Measurements from ENCODE around the gene TMEM253. TPM values are rescaled to one million over a fixed set of nuclear protein-coding genes. Genes with fewer than 3 reads are reported as not detected.

TMEM253 gene
- total RNA-seq, 2 experiments from 2014 or later: not detected

GRCh38 chr14:21107283-21107800 is 6.5 kb downstream of the TMEM253 start:
- H3K9me3 Mint-ChIP-seq: no peaks in the 10 kb centered on the region
- no peaks in the 10 kb centered on the region for H3K27me3 ChIP-seq (ENCODE audit: control insufficient read depth in 1 of 2, insufficient read depth in 2 of 2, low read length in 2 of 2)
- no peak overlapping the region for H3K27ac Mint-ChIP-seq
- no peaks in the 10 kb centered on the region for H3K27me3 Mint-ChIP-seq
- ChIA-PET CTCF (interaction anchor here (2.1 to 6.8 kb wide), 3 partner anchors 13 to 92 kb away, joined by 5 to 116 read pairs (median 94); no protein-coding TSS in a partner anchor), POLR2A (no interaction called here)
- DNase-seq (no peak), ATAC-seq (ENCODE audit: poor library complexity) (no peak)
- no peak overlapping the region for H3K27ac ChIP-seq (ENCODE audit: low read depth in 1 of 2, low read length in 2 of 2)
- H3K4me3 Mint-ChIP-seq: no peak overlapping the region
- no peaks in the 10 kb centered on the region for H3K9me3 ChIP-seq (ENCODE audit: control insufficient read depth in 1 of 2, insufficient read depth in 1 of 2, low read length in 2 of 2)
- H3K4me1 Mint-ChIP-seq (ENCODE audit: low read depth): peaks cover 27% of the 10 kb centered on the region
- TF ChIP-seq, protein P1, sequence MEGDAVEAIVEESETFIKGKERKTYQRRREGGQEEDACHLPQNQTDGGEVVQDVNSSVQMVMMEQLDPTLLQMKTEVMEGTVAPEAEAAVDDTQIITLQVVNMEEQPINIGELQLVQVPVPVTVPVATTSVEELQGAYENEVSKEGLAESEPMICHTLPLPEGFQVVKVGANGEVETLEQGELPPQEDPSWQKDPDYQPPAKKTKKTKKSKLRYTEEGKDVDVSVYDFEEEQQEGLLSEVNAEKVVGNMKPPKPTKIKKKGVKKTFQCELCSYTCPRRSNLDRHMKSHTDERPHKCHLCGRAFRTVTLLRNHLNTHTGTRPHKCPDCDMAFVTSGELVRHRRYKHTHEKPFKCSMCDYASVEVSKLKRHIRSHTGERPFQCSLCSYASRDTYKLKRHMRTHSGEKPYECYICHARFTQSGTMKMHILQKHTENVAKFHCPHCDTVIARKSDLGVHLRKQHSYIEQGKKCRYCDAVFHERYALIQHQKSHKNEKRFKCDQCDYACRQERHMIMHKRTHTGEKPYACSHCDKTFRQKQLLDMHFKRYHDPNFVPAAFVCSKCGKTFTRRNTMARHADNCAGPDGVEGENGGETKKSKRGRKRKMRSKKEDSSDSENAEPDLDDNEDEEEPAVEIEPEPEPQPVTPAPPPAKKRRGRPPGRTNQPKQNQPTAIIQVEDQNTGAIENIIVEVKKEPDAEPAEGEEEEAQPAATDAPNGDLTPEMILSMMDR (IDR thresholded peaks at IDR 0.05): no peak
- no peak overlapping the region for H3K4me3 ChIP-seq (ENCODE audit: low read length)
- intact Hi-C loops (cut with DNase I, micrococcal nuclease): loop anchor here (10.0 kb wide), 2 partner anchors 253 to 413 kb away; no protein-coding TSS in a partner anchor
- H3K4me1 ChIP-seq (ENCODE audit: insufficient read depth, low read length): peaks cover 18% of the 10 kb centered on the region
- no peaks in the 10 kb centered on the region for H3K36me3 ChIP-seq (ENCODE audit: insufficient read depth, low read length)
- no peaks in the 10 kb centered on the region for H3K36me3 Mint-ChIP-seq (ENCODE audit: low read depth)

GRCh38 chr14:21108791-21109190 is 7.9 kb downstream of the TMEM253 start:
- Histone ChIP-seq H3K9me3 (ENCODE audit: control insufficient read depth in 1 of 2, insufficient read depth in 1 of 2, low read length in 2 of 2) (no peaks in the 10 kb centered on the region), H3K27me3 (ENCODE audit: control insufficient read depth in 1 of 2, insufficient read depth in 2 of 2, low read length in 2 of 2) (no peaks in the 10 kb centered on the region), H3K36me3 (ENCODE audit: insufficient read depth, low read length) (no peaks in the 10 kb centered on the region), H3K4me3 (ENCODE audit: low read length) (no peak overlapping the region), H3K4me1 (ENCODE audit: insufficient read depth, low read length) (peaks cover 12% of the 10 kb centered on the region), H3K27ac (ENCODE audit: low read depth in 1 of 2, low read length in 2 of 2) (no peak overlapping the region)
- Mint-ChIP-seq H3K4me3 (no peak overlapping the region), H3K27ac (no peak overlapping the region), H3K9me3 (no peaks in the 10 kb centered on the region), H3K36me3 (ENCODE audit: low read depth) (no peaks in the 10 kb centered on the region), H3K4me1 (ENCODE audit: low read depth) (peaks cover 17% of the 10 kb centered on the region), H3K27me3 (no peaks in the 10 kb centered on the region)
- ATAC-seq (ENCODE audit: poor library complexity) (no peak), DNase-seq (no peak)
- TF ChIP-seq, protein P1 (IDR thresholded peaks at IDR 0.05): no peak
- CTCF ChIA-PET: interaction anchor here (6.8 kb wide), 1 partner anchor 14 kb away, joined by 116 read pairs; no protein-coding TSS in a partner anchor
- POLR2A ChIA-PET: no interaction called here
- intact Hi-C loops (cut with DNase I, micrococcal nuclease): loop anchor here (1.0 to 10.0 kb wide), 3 partner anchors 94 to 414 kb away; no protein-coding TSS in a partner anchor

GRCh38 chr14:21109377-21110138 is 8.7 kb downstream of the TMEM253 start:
- H3K27me3 ChIP-seq (ENCODE audit: control insufficient read depth in 1 of 2, insufficient read depth in 2 of 2, low read length in 2 of 2): no peaks in the 10 kb centered on the region
- H3K27ac Mint-ChIP-seq: no peak overlapping the region
- POLR2A ChIA-PET: no interaction called here
- CTCF ChIA-PET: interaction anchor here (1.0 to 6.8 kb wide), 3 partner anchors 15 to 22 kb away, joined by 3 to 116 read pairs (median 6); no protein-coding TSS in a partner anchor
- no peaks in the 10 kb centered on the region for H3K9me3 ChIP-seq (ENCODE audit: control insufficient read depth in 1 of 2, insufficient read depth in 1 of 2, low read length in 2 of 2)
- intact Hi-C loops (cut with DNase I, micrococcal nuclease): loop anchor here (10.0 kb wide), 2 partner anchors 255 to 415 kb away; no protein-coding TSS in a partner anchor
- no peaks in the 10 kb centered on the region for H3K27me3 Mint-ChIP-seq
- H3K4me3 ChIP-seq (ENCODE audit: low read length): no peak overlapping the region
- peaks cover 6% of the 10 kb centered on the region for H3K4me1 ChIP-seq (ENCODE audit: insufficient read depth, low read length)
- H3K9me3 Mint-ChIP-seq: no peaks in the 10 kb centered on the region
- TF ChIP-seq, protein P1 (IDR thresholded peaks at IDR 0.05): no peak
- H3K27ac ChIP-seq (ENCODE audit: low read depth in 1 of 2, low read length in 2 of 2): no peak overlapping the region
- no peak overlapping the region for H3K4me3 Mint-ChIP-seq
- H3K36me3 ChIP-seq (ENCODE audit: insufficient read depth, low read length): no peaks in the 10 kb centered on the region
- H3K36me3 Mint-ChIP-seq (ENCODE audit: low read depth): no peaks in the 10 kb centered on the region
- DNase-seq: peak in 1 of 14 experiments; percentile 15
- ATAC-seq (ENCODE audit: poor library complexity): no peak
- peaks cover 14% of the 10 kb centered on the region for H3K4me1 Mint-ChIP-seq (ENCODE audit: low read depth)
